Stimulated activated CD4-positive, alpha-beta T cell treated with anti-CD3 and anti-CD28 coated beads, Interleukin-15, amount 100 ng/mL, for 48 hours (primary cell): ENCODE data around the gene MMP19.
"Not testable (repeated sequence)": the region's sequence is repeated elsewhere in the genome, so short reads cannot be mapped to it uniquely, and the experiment has no call there.

Experiments
- DNase-seq, 2 donors: peaks; one replicate each; pipeline ENCODE4 v3.0.0-alpha.2; 2020; ENCODE audit warnings: low read depth in 2 of 2

Gene MMP19

GRCh38 chr12:55844961-55845360 is 2.2 kb upstream of the MMP19 start:
- no peak for DNase-seq

DNA sequence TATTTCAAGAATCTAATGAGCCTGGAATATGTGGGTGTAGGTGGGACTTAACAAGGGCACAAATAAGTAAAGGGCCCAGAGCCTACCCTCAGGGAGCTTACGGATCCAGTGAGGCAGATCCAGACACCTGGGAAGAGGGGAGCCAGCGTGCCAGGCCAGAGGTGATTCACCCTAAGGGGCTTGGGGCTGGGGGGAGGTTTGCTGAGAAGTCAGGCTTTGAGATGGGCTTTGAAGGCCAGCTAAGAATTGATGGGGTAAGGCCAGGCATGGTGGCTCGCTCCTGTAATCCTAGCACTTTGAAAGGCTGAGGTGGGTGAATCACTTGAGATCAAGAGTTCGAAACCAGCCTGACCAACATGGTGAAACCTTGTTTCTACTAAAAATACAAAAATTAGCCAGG is 695 bp upstream of the MMP19 start:
- DNase-seq = no peak

- DNase-seq = no peak
These were observed 2.0 kb downstream of the MMP19 start for GRCh38 chr12:55840581-55841351.

- no peak for DNase-seq
These were observed 3.2 kb downstream of the MMP19 start for GRCh38 chr12:55839345-55840140.

GRCh38 chr12:55838361-55838760 is 4.4 kb downstream of the MMP19 start:
- no peak for DNase-seq

DNA sequence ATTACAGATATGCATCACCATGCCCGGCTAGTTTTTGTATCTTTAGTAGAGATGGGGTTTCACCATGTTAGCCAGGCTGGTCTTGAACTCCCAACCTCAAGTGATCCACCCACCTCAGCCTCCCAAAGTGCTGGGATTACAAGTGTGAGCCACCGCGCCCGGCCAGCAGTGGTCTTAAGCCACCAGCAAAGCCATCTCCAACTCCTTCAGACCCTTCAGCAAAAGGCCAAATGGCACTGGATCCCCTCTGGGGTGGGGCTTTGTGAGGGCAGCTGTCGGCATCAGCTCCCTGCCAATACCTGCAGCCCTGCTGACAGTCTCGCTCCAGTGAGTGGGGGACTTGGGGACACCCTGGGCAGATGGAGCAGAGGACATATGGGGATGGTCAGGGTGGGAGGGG is 8.3 kb downstream of the MMP19 start:
- DNase-seq = not testable (repeated sequence)

GRCh38 chr12:55833056-55833455 is 9.7 kb downstream of the MMP19 start:
- no peak for DNase-seq

GRCh38 chr12:55831447-55831815 is 11.3 kb downstream of the MMP19 start:
- DNase-seq = no peak

- DNase-seq = peak in 1 of 2 donors; percentile 23
These were observed 11.9 kb downstream of the MMP19 start for GRCh38 chr12:55830601-55831446.

DNA sequence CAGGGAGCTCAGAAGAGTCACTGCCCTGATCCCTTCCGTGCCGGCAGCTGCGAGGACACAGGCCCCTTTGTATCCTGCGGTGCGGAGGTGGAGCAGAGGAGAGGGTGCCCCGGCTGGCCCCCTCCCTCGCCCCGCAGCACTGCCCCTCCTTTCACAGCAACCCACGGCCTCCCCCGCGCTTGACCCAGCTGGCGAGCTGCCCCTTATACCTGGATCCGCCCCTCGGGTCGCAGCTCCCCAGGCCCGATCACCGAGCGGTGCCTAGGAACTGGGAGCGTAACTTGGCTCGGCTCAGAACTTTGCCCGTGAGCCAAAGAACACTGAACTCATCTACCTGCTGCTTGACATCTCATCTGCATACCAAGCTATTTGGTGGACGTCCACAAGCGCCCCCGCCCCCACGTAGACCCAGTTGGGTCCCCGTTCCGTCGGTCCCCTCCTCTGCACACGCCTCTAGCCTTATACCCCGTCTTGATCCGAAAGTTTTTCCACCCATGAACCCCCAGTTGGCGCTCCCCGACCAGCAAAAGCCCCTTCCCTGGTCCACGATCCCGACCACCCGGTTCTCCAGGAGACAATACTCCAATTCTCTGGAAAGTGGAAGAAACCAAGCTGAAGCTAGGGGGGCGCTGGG is 12.7 kb downstream of the MMP19 start:
- DNase-seq = peak in 1 of 2 donors; percentile 18

- no peak for DNase-seq
These were observed 14.4 kb downstream of the MMP19 start for GRCh38 chr12:55828357-55828756.

DNA sequence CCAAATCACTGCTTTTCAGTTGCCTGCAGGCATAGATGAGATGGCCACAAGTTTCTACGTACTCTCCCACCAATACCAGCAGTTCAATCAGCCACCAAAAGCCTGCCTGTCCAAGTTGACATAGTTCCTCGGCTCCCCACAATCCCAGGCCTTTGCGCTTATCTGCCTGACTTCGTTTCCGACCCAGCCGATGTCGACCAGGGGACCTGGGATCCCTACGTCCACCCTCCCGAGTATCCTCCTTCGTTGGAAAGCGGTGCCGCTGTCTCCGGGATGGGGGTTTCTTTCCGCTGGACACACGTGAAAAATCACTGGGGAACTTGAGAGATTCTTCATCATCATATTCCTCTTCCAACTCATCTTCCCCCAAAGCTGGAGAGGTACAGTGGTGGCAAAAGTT is 14.9 kb downstream of the MMP19 start:
- no peak for DNase-seq

GRCh38 chr12:55824726-55825125 is 18.0 kb downstream of the MMP19 start:
- no peak for DNase-seq

DNA sequence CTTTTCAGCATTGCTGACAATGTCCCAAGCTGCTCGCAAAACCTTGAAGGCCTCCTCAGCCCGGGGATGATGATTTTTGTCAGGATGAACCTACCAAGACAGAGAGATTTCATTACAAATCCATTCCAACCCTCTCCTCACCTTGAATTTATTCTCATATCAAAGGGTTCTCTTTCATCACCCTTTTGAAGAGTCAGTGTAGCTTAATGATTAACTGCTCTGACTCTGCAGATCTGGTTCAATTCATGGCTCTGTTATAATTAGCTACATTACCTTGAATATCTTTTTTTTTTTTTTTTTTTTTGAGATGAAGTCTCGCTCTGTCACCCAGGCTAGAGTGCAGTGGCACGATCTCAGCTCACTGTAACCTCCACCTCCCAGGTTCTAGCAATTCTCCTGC is 19.3 kb downstream of the MMP19 start:
- DNase-seq = no peak

DNA sequence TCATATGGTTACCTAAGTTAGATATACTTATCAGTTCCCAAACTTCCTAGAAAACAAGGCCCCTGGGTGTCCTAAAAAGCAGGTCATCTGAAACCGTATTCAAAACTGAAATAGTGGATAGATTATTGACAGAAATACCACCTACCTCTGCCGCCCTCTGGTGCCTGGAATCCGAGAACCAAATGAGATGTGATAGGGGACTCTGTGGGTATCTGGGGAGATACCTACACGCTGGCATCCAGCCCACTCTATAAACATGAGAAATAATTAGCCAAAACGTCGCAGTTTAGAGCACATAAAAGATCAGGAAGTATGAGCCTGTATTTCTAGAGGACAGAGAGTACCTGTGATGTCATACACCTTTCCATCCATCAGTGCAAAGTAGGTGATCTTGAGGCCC is 20.5 kb downstream of the MMP19 start:
- DNase-seq = no peak

GRCh38 chr12:55820679-55821078 is 22.1 kb downstream of the MMP19 start:
- DNase-seq = no peak

GRCh38 chr12:55818886-55819285 is 23.9 kb downstream of the MMP19 start:
- no peak for DNase-seq

GRCh38 chr12:55818140-55818728 is 24.5 kb downstream of the MMP19 start:
- no peak for DNase-seq

DNA sequence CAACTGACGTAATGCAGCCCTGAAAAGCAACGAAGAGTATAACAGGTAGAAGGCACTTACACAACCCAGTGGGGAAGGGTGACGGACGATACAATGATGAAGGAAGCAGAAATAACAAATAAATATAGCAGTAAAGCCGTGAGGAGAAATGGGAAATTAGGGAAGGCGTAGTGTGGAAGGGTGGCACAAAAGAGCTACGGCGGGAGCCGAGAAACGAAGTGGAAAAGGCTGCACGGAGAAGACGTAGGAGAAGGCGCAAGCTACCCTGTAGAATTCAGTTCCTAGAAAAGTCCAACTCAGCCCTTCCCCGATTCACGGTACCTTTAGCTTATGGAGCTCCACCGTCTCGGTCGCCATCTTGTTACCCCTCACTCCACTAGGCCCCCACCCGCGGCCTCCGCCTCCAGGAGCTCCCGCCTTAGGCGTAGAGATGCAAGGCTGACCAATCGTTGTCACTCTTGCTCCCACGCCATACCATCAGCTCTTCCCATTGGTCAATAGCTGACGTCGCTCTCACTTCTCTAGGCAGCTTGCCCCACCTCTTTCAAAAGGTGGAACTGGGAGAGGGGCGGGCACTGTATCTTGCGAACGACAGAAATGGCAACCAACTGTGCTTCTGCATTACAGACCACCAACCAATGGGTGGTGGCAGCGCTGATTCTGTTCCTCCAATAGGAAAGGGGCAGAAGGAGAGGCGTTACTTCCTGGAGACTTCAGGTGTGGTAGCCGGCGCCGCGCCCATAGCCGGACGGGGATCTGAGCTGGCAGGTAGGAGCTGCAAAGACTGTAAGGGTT is 25.2 kb downstream of the MMP19 start, which contains the start of the genes ORMDL2 and SARNP:
TSS of gene ORMDL2 (plus strand) at position 697 of the 795 bp plus-strand sequence. CDS start 959 bp downstream, outside the sequence.
TSS of gene SARNP (minus strand) at position 380 of the 795 bp plus-strand sequence. CDS start at position 357, 23 bp downstream.
- DNase-seq = peak; percentile 95 to 96

GRCh38 chr12:55816881-55817344 is 25.8 kb downstream of the MMP19 start:
- DNase-seq = no peak
